SK-MEL-5 (cell line): ENCODE measurements around the gene ZNF853. TPM values are rescaled to one million over a fixed set of nuclear protein-coding genes. Genes with fewer than 3 reads are reported as not detected.

Experiments
- DNase-seq: peaks from one replicate; pipeline ENCODE4 v3.0.0-alpha.2; 2016; ENCODE audit warnings: low read depth, low spot score
- in situ Hi-C: cut with HindIII; loops from 2 replicates; pipeline ENCODE4 v1.10.0; 2016; ENCODE audit warnings: low sequenced_read_pairs, high pct_unique_total_duplicates, low pct_unique_long_range_greater_than_20kb
- total RNA-seq: library from RNA; depleted of rRNA; stranded (reverse); fragments of >200 nt; shearing (Covaris generic); gene quantifications from 2 replicates; pipeline ENCODE4 v1.2.3, GENCODE V29; 2014

ZNF853 gene
- total RNA-seq, 1 experiment from 2014 or later = 0.16 TPM

DNA sequence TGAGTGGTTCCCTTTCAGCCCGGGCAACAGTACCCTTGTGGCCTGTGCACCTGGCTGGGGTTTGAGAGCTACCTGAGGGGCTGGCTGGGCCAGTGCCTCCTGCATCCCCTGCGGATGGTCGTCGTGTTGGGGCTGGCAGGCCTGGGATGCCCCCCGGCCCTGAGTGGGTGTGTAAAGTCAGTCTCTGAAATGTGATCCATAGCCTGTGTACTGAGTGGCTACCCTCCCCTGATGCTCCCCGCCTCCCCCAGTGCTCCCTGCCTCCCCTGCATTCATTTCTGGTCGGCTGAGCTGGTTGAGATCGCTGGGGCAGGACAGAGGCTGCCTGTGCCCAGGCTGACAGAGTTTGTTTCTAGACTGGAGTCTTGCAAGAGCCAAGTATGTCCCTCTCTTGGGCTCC is 31.1 kb downstream of the ZNF853 start:
- in situ Hi-C loops = no loop called here
- DNase-seq = no peak

DNA sequence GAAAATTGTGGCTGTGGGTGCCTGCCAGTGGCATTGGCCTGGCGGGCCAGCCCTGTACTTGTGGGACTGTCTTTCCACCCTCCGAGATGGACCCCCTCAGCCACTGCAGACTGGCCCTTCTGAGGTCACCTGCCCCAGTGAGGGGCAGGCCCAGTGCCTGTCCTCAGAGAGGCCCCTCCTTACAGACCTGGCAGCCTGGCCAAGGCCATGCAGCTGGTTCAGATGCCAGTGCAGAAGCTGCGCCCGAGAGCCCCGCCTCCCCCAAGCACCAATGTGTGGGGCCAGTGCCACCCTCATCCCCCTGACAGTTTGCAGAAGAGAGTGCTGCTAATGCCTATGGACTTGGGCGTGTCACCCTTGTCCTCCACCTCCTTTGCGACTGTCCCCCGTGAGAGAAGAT is 31.7 kb downstream of the ZNF853 start:
- in situ Hi-C loops = no loop called here
- no peak for DNase-seq

GRCh38 chr7:6647541-6647940 is 32.1 kb downstream of the ZNF853 start:
- no peak for DNase-seq
- in situ Hi-C loops = no loop called here

DNA sequence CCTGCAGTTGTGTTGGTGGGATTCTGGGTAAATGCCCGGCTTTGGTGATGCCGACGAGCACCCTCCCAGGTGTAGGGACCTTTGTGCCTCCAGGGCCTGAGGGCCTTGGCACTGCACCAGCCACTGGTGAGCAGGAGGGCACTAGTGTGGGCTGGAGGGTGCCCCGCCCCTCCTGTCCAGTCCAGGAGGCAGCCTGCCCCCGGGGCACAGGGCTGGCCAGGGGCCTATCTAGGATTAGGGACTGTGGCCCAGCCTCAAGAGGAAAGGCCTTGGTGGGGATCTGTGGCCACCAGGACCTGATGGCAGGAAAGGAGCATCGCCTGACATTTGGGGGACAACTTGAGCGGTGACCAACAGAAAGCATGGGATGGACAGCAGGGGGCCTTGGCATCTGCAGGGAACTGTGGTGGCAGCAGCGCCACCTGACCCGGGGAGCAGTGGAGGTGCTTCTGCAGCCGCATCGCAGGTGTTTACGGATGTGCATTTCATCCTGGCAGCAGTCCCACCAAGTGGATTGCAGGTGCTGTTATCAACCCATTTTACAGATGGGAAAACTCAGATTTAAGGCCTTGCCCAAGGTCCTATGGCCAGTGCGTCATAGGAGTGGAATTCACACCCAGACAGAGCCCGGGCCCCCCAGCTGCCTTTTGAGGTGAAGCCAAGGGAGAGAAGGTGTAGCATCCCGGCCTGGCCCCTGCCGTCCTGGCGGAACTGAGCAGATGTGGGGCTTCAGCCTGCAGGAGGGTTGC is 32.8 kb downstream of the ZNF853 start:
- no peak for DNase-seq
- in situ Hi-C loops = no loop called here

DNA sequence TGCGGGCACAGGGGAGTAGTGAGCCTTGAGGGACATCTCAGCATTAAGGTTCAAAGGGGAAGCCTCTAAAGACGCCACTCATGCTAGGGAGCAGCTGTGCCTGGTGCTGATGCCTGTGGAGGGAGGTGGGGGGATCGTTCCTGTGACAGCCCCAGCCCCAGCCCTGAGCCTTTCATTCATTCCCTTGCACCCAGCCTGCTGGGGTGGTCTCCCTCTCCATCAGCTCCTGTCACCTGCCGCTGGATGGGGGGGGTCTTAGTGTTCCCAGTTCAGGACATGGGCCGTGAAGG is 33.4 kb downstream of the ZNF853 start:
- no peak for DNase-seq
- in situ Hi-C loops = no loop called here

GRCh38 chr7:6649241-6649961 is 34.0 kb downstream of the ZNF853 start:
- in situ Hi-C loops = no loop called here
- DNase-seq = no peak

DNA sequence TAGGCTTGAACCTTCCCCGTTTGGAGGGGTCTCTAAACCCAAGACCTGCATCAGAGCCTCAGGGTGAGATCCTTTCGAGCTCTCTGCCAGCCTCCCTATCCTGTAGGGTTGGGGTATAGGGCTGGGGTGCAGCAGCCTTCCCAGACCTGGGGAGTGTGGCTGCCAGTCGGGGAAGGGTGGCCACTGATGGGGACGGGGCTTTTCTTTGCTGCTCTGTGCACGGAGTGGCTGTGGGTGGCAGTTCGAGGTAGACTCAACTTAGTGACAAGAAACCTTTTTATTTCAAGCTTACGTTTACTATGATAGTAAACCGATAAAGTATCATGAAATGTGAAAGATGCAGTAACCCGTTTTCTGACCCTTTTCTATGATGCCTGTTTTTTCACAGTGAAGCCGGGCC is 34.7 kb downstream of the ZNF853 start:
- in situ Hi-C loops = no loop called here

DNA sequence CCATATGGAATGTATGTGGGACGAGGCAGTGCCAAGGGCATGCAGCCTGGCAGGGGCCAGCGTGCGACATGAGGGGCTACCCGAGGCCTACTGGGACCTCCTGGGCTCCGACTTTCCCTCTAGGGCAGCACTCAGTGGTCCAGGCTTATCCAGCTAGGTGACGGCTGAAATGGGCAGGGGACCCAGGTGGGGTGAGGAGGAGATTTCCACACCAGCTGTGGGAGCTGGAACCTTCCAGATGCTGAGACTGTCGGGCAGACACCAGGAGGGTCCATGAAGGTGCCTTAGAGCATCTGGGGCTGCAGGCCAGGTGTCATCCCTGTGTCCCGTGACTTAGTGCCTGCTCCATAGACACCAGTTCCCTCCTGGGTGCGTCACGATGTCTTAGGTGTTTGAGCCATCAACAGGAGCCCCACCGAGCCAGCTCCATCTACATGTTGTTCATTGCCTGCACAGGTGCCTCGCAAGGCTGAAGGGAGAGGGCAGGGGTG is 35.2 kb downstream of the ZNF853 start:
- DNase-seq = no peak
- in situ Hi-C loops = no loop called here

More for the DNA sequence above, 34.7 kb downstream of the ZNF853 start:
- DNase-seq = no peak

DNA sequence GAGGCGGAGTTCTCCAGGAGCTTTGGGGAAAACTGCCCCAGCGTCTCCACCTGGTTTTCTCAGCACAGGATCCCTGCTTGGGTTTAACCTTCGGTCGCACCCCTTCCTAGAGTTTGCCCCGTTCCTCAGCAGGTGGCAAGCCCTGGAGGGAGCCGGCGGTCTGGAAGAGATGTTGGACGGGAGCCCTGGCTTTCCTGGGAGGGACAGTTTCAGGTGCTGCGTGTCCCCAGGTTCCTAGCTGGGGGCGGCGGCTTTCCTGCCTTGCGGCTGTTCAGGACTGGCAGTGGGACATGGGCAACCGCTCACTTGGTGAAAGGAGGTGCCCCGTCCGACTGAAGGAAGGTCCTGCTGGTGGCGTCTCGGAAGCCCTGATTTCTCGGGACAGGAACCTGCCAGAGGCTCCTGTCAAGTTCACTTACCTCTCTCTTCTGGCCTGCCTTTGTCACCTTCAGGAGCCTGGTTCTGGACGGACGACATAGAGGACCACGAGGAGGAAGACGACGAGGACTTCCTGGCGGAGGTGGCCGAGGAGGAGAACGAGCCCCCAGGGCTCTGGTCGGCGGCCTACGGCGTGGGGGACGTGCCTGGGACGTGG is 36.5 kb downstream of the ZNF853 start:
- no peak for DNase-seq
- in situ Hi-C loops = no loop called here

- no peak for DNase-seq
- in situ Hi-C loops = no loop called here
Observed at GRCh38 chr7:6652446-6653011, 37.1 kb downstream of the ZNF853 start.

GRCh38 chr7:6653071-6654003 is 37.9 kb downstream of the ZNF853 start:
- no peak for DNase-seq
- in situ Hi-C loops = no loop called here

GRCh38 chr7:6654113-6654841 is 38.9 kb downstream of the ZNF853 start:
- no peak for DNase-seq
- in situ Hi-C loops = no loop called here

DNA sequence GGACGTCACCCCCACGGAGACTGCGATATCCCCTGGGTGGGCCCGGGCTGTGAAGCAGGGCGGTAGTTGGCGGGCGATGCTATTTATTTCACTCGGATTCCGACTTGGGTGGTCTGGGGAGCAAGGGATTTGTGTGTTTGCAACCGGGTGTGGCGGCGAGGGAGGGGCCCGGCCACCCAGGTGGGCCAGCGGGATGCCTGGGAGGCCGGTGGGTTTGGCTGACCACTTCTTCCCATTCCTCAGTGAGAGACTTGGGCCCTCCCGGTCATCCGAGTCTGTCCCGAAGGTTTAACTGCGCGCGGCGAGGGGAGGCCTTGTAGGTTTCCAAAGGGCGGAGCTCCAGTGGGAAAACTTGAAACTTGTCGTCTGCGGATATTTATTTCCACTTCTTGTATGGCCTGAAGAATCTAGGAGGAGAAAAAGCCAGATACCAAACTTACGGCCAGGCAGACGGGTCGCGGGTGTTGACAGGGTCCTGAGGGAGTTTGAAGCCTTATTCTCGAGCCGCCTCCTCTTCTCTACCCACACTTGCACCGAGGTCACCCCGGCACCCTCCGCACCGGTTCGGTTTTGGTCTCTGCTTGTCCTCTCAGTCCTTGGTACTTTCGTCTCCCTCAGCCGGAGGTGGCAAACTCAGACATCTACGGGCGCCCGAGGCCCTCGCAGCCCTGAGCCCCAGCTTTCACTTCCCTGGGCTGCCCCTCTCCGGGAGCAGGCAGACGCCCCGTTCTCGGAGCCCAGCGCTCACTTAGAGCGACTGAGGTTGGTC is 39.6 kb downstream of the ZNF853 start:
- no peak for DNase-seq
- in situ Hi-C loops = no loop called here

- no peak for DNase-seq
- in situ Hi-C loops = no loop called here
Observed at GRCh38 chr7:6655636-6656385, 40.4 kb downstream of the ZNF853 start.

GRCh38 chr7:6656413-6656812 is 41.0 kb downstream of the ZNF853 start:
- in situ Hi-C loops = no loop called here
- no peak for DNase-seq
